ENCODE data around the gene PLCB1. TPM values are rescaled to one million over a fixed set of nuclear protein-coding genes. Genes with fewer than 3 reads are reported as not detected.

Gene PLCB1
- polyA plus RNA-seq, 3 donors = 2.5 to 12.7 (median 3.6) TPM

GRCh38 chr20:8190043-8190880, 58.2 kb downstream of the PLCB1 start:
- WGBS, 3 donors = 35 to 82% (median 75%) methylated on average over 7 of the region's 7 CpGs
- no peak overlapping the region for H3K27ac ChIP-seq (ENCODE audit: low read depth, low read length)

- no peak overlapping the region for H3K27ac ChIP-seq (ENCODE audit: low read depth, low read length)
These were observed 62.7 kb downstream of the PLCB1 start for GRCh38 chr20:8194721-8195120.

- 89 to 93% (median 91%) methylated on average over 1 of the region's 1 CpG for WGBS, 3 donors
- H3K27ac ChIP-seq (ENCODE audit: low read depth, low read length) = no peak overlapping the region
These were observed 64.0 kb downstream of the PLCB1 start for GRCh38 chr20:8196096-8196495.

- H3K27ac ChIP-seq (ENCODE audit: low read depth, low read length) = no peak overlapping the region
These were observed 68.2 kb downstream of the PLCB1 start for GRCh38 chr20:8200220-8200619.

GRCh38 chr20:8203366-8203765, 71.3 kb downstream of the PLCB1 start:
- no peak overlapping the region for H3K27ac ChIP-seq (ENCODE audit: low read depth, low read length)
- WGBS, 3 donors = 85 to 96% (median 85%) methylated on average over 1 of the region's 1 CpG

- 72 to 98% (median 93%) methylated on average over 1 of the region's 1 CpG for WGBS, 3 donors
- H3K27ac ChIP-seq (ENCODE audit: low read depth, low read length) = no peak overlapping the region
These were observed 73.9 kb downstream of the PLCB1 start for GRCh38 chr20:8205996-8206395.

- no peak overlapping the region for H3K27ac ChIP-seq (ENCODE audit: low read depth, low read length)
- 93 to 100% (median 95%) methylated on average over 1 of the region's 1 CpG for WGBS, 3 donors
These were observed 76.2 kb downstream of the PLCB1 start for GRCh38 chr20:8208226-8208625.

GRCh38 chr20:8209061-8209460, 77.0 kb downstream of the PLCB1 start:
- H3K27ac ChIP-seq (ENCODE audit: low read depth, low read length) = no peak overlapping the region
- WGBS, 3 donors = 17 to 35% (median 22%) methylated on average over 2 of the region's 2 CpGs

GRCh38 chr20:8210749-8211148, 78.7 kb downstream of the PLCB1 start:
- H3K27ac ChIP-seq (ENCODE audit: low read depth, low read length) = no peak overlapping the region
- WGBS, 3 donors = 95 to 97% (median 96%) methylated on average over 1 of the region's 1 CpG

- WGBS, 3 donors = 75 to 85% (median 79%) methylated on average over 3 of the region's 3 CpGs
- H3K27ac ChIP-seq (ENCODE audit: low read depth, low read length) = no peak overlapping the region
These were observed 80.2 kb downstream of the PLCB1 start for GRCh38 chr20:8212286-8212685.

GRCh38 chr20:8213270-8213669, 81.2 kb downstream of the PLCB1 start:
- 96 to 97% (median 96%) methylated on average over 1 of the region's 1 CpG for WGBS, 3 donors
- no peak overlapping the region for H3K27ac ChIP-seq (ENCODE audit: low read depth, low read length)

GRCh38 chr20:8213831-8214587, 81.9 kb downstream of the PLCB1 start:
- 56 to 83% (median 59%) methylated on average over 12 of the region's 12 CpGs for whole genome bisulfite sequencing, 3 donors
- H3K27ac ChIP-seq (ENCODE audit: low read depth, low read length) = no peak overlapping the region

GRCh38 chr20:8215361-8215781, 83.3 kb downstream of the PLCB1 start:
- H3K27ac ChIP-seq (ENCODE audit: low read depth, low read length) = no peak overlapping the region
- 56 to 78% (median 62%) methylated on average over 8 of the region's 8 CpGs for WGBS, 3 donors

GRCh38 chr20:8216375-8217200, 84.5 kb downstream of the PLCB1 start:
- H3K27ac ChIP-seq (ENCODE audit: low read depth, low read length) = no peak overlapping the region
- 88 to 96% (median 92%) methylated on average over 5 of the region's 5 CpGs for WGBS, 3 donors

- no peak overlapping the region for H3K27ac ChIP-seq (ENCODE audit: low read depth, low read length)
These were observed 86.8 kb downstream of the PLCB1 start for GRCh38 chr20:8218861-8219260.

GRCh38 chr20:8219403-8219802, 87.3 kb downstream of the PLCB1 start:
- H3K27ac ChIP-seq (ENCODE audit: low read depth, low read length) = no peak overlapping the region
- 55 to 63% (median 62%) methylated on average over 3 of the region's 3 CpGs for WGBS, 3 donors

GRCh38 chr20:8220716-8221115, 88.7 kb downstream of the PLCB1 start:
- H3K27ac ChIP-seq (ENCODE audit: low read depth, low read length) = no peak overlapping the region

GRCh38 chr20:8221887-8222419, 89.9 kb downstream of the PLCB1 start:
- WGBS, 3 donors = 88 to 91% (median 90%) methylated on average over 3 of the region's 3 CpGs
- H3K27ac ChIP-seq (ENCODE audit: low read depth, low read length) = no peak overlapping the region

More at GRCh38 chr20:8220716-8221115, 88.7 kb downstream of the PLCB1 start:
- WGBS, 3 donors = 39 to 41% (median 40%) methylated on average over 1 of the region's 1 CpG
